HUES48 (cell line): ENCODE results near the gene FAM114A2.

Experiments used
- H3K27ac ChIP-seq: one replicate; pipeline ENCODE4 v1.7.0; 2013; ENCODE audit warnings: low read depth, low read length, inconsistent platforms
- H3K27me3 ChIP-seq: 2 replicates; pipeline ENCODE4 v1.6.1; 2013; ENCODE audit warnings: mild to moderate bottlenecking, low read length; ENCODE audit not compliant: control insufficient read depth, insufficient read depth
- H3K36me3 ChIP-seq: 2 replicates; pipeline ENCODE4 v1.6.1; 2013; ENCODE audit warnings: low read length; ENCODE audit not compliant: control insufficient read depth, insufficient read depth
- H3K4me1 ChIP-seq: 2 replicates; pipeline ENCODE4 v1.6.1; 2013; ENCODE audit warnings: mild to moderate bottlenecking, low read length; ENCODE audit not compliant: control insufficient read depth, insufficient read depth
- H3K4me3 ChIP-seq: 2 replicates; pipeline ENCODE4 v1.5.1; 2013; ENCODE audit warnings: mild to moderate bottlenecking, low read depth, low read length
- H3K9ac ChIP-seq: 2 replicates; pipeline ENCODE4 v1.6.1; 2013; ENCODE audit warnings: mild to moderate bottlenecking, low read depth, low read length, moderate library complexity
- H3K9me3 ChIP-seq: 2 replicates; pipeline ENCODE4 v1.6.1; 2013; ENCODE audit warnings: low read length; ENCODE audit not compliant: control insufficient read depth, insufficient read depth

FAM114A2 gene

GRCh38 chr5:153941265-153941664 is 97.4 kb downstream of the FAM114A2 start:
- no peak overlapping the region for H3K4me3 ChIP-seq
- no peak overlapping the region for H3K27ac ChIP-seq
- H3K9me3 ChIP-seq, result peaks cover 57% of the 10 kb centered on the region
- no peaks in the 10 kb centered on the region for H3K27me3 ChIP-seq
- peaks cover 6% of the 10 kb centered on the region; the same call in 1 of the 2 replicates for H3K4me1 ChIP-seq
- H3K9ac ChIP-seq, result no peak overlapping the region
- no peaks in the 10 kb centered on the region for H3K36me3 ChIP-seq
